Activated CD4-positive, CD25-positive, alpha-beta regulatory T cell treated with anti-CD3 and anti-CD28 coated beads, Interleukin-2, amount 50 U/mL, for 24 hours (primary cell): ENCODE data around the gene EFTUD2.
"Not testable (repeated sequence)": the region's sequence is repeated elsewhere in the genome, so short reads cannot be mapped to it uniquely, and the experiment has no call there.

ENCODE experiments used
- ATAC-seq, 2 donors: fragments of 150-1000 bp; cut with Tn5 transposase; one replicate each; pipeline ENCODE4 v1.10.0; 2021; ENCODE audit warnings: mild to moderate bottlenecking in 1 of 2, moderate library complexity in 1 of 2

The EFTUD2 gene

GRCh38 chr17:44899074-44899782, at the start of gene EFTUD2:
Gene EFTUD2 (minus strand): TSS chr17:44899445. CDS start chr17:44894521, 4,924 bp downstream.
- peak; percentile 88 to 90 for ATAC-seq

GRCh38 chr17:44948315-44948795, 49.1 kb upstream of the EFTUD2 start:
- ATAC-seq = no peak

GRCh38 chr17:44947461-44948314, 48.4 kb upstream of the EFTUD2 start, which contains the start of gene KIF18B:
Gene KIF18B (minus strand): TSS chr17:44947773. CDS start chr17:44936344, 11,429 bp downstream.
- peak; percentile 100 for ATAC-seq

GRCh38 chr17:44945652-44946051, 46.4 kb upstream of the EFTUD2 start:
- not testable (repeated sequence) for ATAC-seq

GRCh38 chr17:44942456-44942855, 43.2 kb upstream of the EFTUD2 start:
- no peak for ATAC-seq

- ATAC-seq = peak; percentile 38 to 55
Measured at GRCh38 chr17:44941712-44942331, 42.6 kb upstream of the EFTUD2 start.

GRCh38 chr17:44940768-44941167, 41.5 kb upstream of the EFTUD2 start:
- ATAC-seq = no peak

- ATAC-seq = no peak
Measured at GRCh38 chr17:44940317-44940716, 41.1 kb upstream of the EFTUD2 start.

- no peak for ATAC-seq
Measured at GRCh38 chr17:44935116-44935515, 35.9 kb upstream of the EFTUD2 start.

- ATAC-seq = no peak
Measured at GRCh38 chr17:44934745-44935105, 35.5 kb upstream of the EFTUD2 start.

- ATAC-seq = no peak
Measured at GRCh38 chr17:44933824-44934744, 34.8 kb upstream of the EFTUD2 start.

GRCh38 chr17:44932787-44933097, 33.5 kb upstream of the EFTUD2 start:
- no peak for ATAC-seq

- ATAC-seq = no peak
Measured at GRCh38 chr17:44932096-44932786, 33.0 kb upstream of the EFTUD2 start.

- no peak for ATAC-seq
Measured at GRCh38 chr17:44931376-44931775, 32.1 kb upstream of the EFTUD2 start.

GRCh38 chr17:44930667-44931066, 31.4 kb upstream of the EFTUD2 start:
- ATAC-seq = no peak

GRCh38 chr17:44928950-44929720, 29.9 kb upstream of the EFTUD2 start:
- no peak for ATAC-seq

GRCh38 chr17:44928136-44928535, 28.9 kb upstream of the EFTUD2 start:
- no peak for ATAC-seq

GRCh38 chr17:44927696-44928095, 28.5 kb upstream of the EFTUD2 start:
- ATAC-seq = no peak

- no peak for ATAC-seq
Measured at GRCh38 chr17:44926821-44927525, 27.7 kb upstream of the EFTUD2 start.
